Measurements from ENCODE around the gene TCF7.

Gene TCF7

DNA sequence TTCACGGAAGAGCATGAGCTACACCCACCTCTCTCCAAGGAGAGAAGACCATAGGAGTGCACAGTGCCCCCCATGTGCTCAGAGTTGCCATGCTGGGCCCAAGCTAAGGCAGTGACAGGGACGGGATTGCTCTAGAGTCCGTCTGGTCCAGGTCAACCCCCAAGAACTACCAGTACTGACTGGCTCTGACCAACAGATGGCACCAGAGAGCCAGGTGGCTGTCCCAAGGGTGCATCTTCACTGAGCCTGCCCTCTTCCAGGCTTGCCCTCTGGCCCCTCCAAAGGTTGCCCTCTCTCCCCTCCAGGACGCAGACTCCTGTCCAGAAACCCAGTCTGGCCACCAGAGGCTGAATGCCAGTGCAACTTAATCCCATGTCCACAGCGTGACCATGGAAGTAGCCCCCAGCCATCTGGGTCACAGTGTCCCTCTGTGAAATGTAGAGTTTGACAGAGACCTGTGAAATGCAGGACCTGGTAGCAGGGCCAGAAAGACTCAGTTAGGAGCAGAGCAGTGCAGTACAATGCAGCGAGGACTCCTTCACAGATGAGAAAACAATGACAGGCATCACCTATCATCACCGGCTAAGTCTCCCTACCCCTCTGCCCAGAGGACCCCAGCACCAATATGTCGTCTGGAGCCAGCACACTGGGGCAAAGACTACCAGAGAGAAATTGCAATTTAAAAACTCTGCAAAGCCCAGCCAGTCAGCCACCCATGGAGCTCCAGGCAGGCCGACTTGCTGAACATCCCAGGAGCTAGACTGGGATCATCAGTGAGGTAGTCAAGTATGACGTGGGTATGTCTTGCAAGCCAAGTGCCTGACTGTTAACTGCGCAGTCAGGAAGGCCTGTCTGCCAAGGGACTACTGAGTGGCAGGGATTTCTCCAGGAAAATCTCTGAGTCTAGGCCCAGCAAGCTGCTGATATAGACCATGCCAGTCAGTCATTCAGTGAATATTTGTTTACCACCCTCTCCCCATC lies 70.0 kb downstream of the TCF7 start:
- DNase-seq, result peak; percentile 63 to 79

DNA sequence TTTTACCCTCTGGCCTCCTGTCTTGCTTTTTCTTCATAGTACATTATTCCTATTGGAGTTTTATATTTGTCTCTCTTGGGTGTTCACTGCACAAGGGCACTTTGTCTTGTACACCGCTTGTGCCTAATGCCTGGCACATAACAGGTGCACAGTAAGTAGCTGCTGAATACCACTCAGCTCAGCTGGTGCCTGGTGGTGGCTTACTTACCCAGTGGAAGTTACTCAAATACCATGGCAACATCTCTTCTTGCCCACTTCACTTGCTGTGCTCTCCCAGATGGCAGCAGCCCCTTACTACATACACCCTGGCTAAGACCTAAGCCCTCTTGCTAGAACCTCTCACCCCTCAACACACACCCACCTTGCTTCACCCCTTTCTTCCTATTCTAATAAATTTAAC lies 73.6 kb downstream of the TCF7 start:
- DNase-seq, result no peak

- DNase-seq, result no peak
These were observed 74.5 kb downstream of the TCF7 start for GRCh38 chr5:134189031-134189430.

GRCh38 chr5:134195666-134196065 lies 81.2 kb downstream of the TCF7 start:
- DNase-seq, result no peak

Measured in activated CD4-positive, alpha-beta T cell treated with anti-CD3 and anti-CD28 coated beads for 4 hours (primary cell).